HepG2 (cell line): ENCODE results near the gene CHST10. TPM values are rescaled to one million over a fixed set of nuclear protein-coding genes. Genes with fewer than 3 reads are reported as not detected.

ENCODE experiments used
- ATAC-seq: fragments of 200-7000 bp; cut with Tn5 transposase; 3 replicates; pipeline ENCODE4 v1.9.1; 2020; ENCODE audit warnings: mild to moderate bottlenecking, moderate library complexity
- BruUV-seq: library from RNA; stranded (reverse); fragments of 400-500 nt; replicated peaks from 2 replicates; lab custom pipeline; 2021; lab: Mats Ljungman, UMichigan
- CTCF ChIA-PET: fragments of 300-600 bp; formaldehyde crosslinking; extraction: SDS; loops from one replicate; lab custom pipeline; 2021; ENCODE audit warnings: low total read pairs, inconsistent platforms, low intra/inter-chr PET ratio; lab: Yijun Ruan, JAX
- POLR2A ChIA-PET: fragments of 350-600 bp; sonication (Branson Sonifier 250); formaldehyde crosslinking; loops from one replicate; lab custom pipeline; 2020; ENCODE audit warnings: antibody characterized with exemption, inconsistent platforms; lab: Yijun Ruan, JAX
- DNase-seq: peaks from one replicate; pipeline ENCODE4 v3.0.0-alpha.2; 2015; ENCODE audit warnings: low spot score
- FAIRE-seq: peaks from 3 replicates; lab custom pipeline; 2011; peaks lifted over from hg19 to GRCh38; lab: Jason Lieb, UNC
- H2AFZ ChIP-seq: one replicate; pipeline ENCODE4 v1.6.1; 2011; ENCODE audit warnings: low read length, inconsistent platforms
- H3K27ac ChIP-seq: fragments of 300-600 bp; 3 replicates; pipeline ENCODE4 v1.8.0; 2011; ENCODE audit warnings: mixed run types, mild to moderate bottlenecking, mixed read lengths, low read length, inconsistent platforms; ENCODE audit not compliant: insufficient read depth; ENCODE audit errors: extremely low read length
- H3K27me3 ChIP-seq, 2 experiments: fragments of 200-600 bp in 1 of 2; 2 replicates in 1 of 2; 3 replicates in 1 of 2; pipeline versions ENCODE4 v1.6.0 to v1.8.0; 2011; ENCODE audit warnings: low read length in 2 of 2, mild to moderate bottlenecking in 2 of 2, moderate library complexity in 2 of 2, inconsistent platforms in 1 of 2; ENCODE audit not compliant: insufficient read depth in 2 of 2, control insufficient read depth in 1 of 2
- H3K36me3 ChIP-seq, 2 experiments: fragments of 200-600 bp in 1 of 2; replicated peaks in 1 of 2; 2 replicates in 1 of 2; 3 replicates in 1 of 2; pipeline versions ENCODE4 v1.5.1 to v1.8.0; 2011; ENCODE audit warnings: low read length in 2 of 2, inconsistent platforms in 1 of 2; ENCODE audit not compliant: insufficient read depth in 2 of 2, control insufficient read depth in 1 of 2
- H3K4me1 ChIP-seq: 2 replicates; pipeline ENCODE4 v1.5.1; 2012; ENCODE audit warnings: low read length, inconsistent platforms; ENCODE audit not compliant: insufficient read depth
- H3K4me2 ChIP-seq: 2 replicates; pipeline ENCODE4 v1.6.0; 2011; ENCODE audit warnings: low read depth, low read length, inconsistent platforms
- H3K4me3 ChIP-seq, 3 experiments: fragments of 200-600 bp in 1 of 3; sonication (generic), shearing (Covaris generic) in 1 of 3; replicated peaks in 1 of 3; 2 replicates each; pipeline ENCODE4 v1.5.1; 2011 to 2016; ENCODE audit warnings: low read length in 3 of 3, inconsistent platforms in 2 of 3, low read depth in 2 of 3, mild to moderate bottlenecking in 2 of 3, control low read depth in 1 of 3, mixed read lengths in 1 of 3; ENCODE audit not compliant: insufficient read depth in 1 of 3
- H3K79me2 ChIP-seq: one replicate; pipeline ENCODE4 v1.6.1; 2011; ENCODE audit warnings: low read length, inconsistent platforms; ENCODE audit not compliant: insufficient read depth
- H3K9ac ChIP-seq: 2 replicates; pipeline ENCODE4 v1.6.0; 2011; ENCODE audit warnings: mild to moderate bottlenecking, low read depth, low read length, inconsistent platforms; ENCODE audit not compliant: insufficient read depth
- H3K9me3 ChIP-seq: 2 replicates; pipeline ENCODE4 v1.5.1; 2012; ENCODE audit warnings: mild to moderate bottlenecking, low read length
- H4K20me1 ChIP-seq: 2 replicates; pipeline ENCODE4 v1.6.0; 2011; ENCODE audit warnings: inconsistent platforms, mild to moderate bottlenecking, low read length, moderate library complexity; ENCODE audit not compliant: insufficient read depth
- ELF1 ChIP-seq: sonication (generic); formaldehyde crosslinking; IDR thresholded peaks from 2 replicates; pipeline ENCODE4 v1.4.0; 2020; ENCODE audit warnings: missing genetic modification reagents
- ERF ChIP-seq: IDR thresholded peaks from 2 replicates; pipeline ENCODE4 v1.6.1; 2018; ENCODE audit warnings: missing biosample characterization, missing genetic modification reagents
- FOXO1 ChIP-seq: sonication (generic); formaldehyde crosslinking; IDR thresholded peaks from 2 replicates; pipeline ENCODE4 v1.4.0; 2020; ENCODE audit warnings: missing genetic modification reagents
- GFI1 ChIP-seq: sonication (generic); formaldehyde crosslinking; IDR thresholded peaks from 2 replicates; pipeline ENCODE4 v1.5.0; 2020; ENCODE audit warnings: missing genetic modification reagents, mild to moderate bottlenecking, borderline replicate concordance
- MED1 ChIP-seq: sonication (generic); formaldehyde crosslinking; IDR thresholded peaks from 2 replicates; pipeline ENCODE4 v1.4.0; 2020; ENCODE audit warnings: missing genetic modification reagents
- MEF2D ChIP-seq: sonication (generic); formaldehyde crosslinking; IDR thresholded peaks from 2 replicates; pipeline ENCODE4 v1.5.1; 2020; ENCODE audit warnings: mild to moderate bottlenecking, missing genetic modification reagents
- MXD4 ChIP-seq: IDR thresholded peaks from 2 replicates; pipeline ENCODE4 v1.6.1; 2016; ENCODE audit warnings: mild to moderate bottlenecking, missing biosample characterization, missing genetic modification reagents
- MZF1 ChIP-seq: sonication (generic); formaldehyde crosslinking; IDR thresholded peaks from 2 replicates; pipeline ENCODE4 v1.8.1; 2023; ENCODE audit warnings: mild to moderate bottlenecking, missing genetic modification reagents, borderline replicate concordance
- NFIC ChIP-seq: IDR thresholded peaks from 2 replicates; pipeline ENCODE4 v1.6.1; 2012; ENCODE audit warnings: mild to moderate bottlenecking, low read length, inconsistent platforms
- RAD21 ChIP-seq: fragments of 450-650 bp; formaldehyde crosslinking; IDR thresholded peaks from 2 replicates; pipeline ENCODE4 v1.5.0; 2020; ENCODE audit warnings: mild to moderate bottlenecking
- SETDB1 ChIP-seq: sonication (generic); formaldehyde crosslinking; IDR thresholded peaks from 2 replicates; pipeline ENCODE4 v1.5.1; 2020; ENCODE audit warnings: missing genetic modification reagents, mild to moderate bottlenecking, borderline replicate concordance
- SMAD3 ChIP-seq: sonication (generic); formaldehyde crosslinking; IDR thresholded peaks from 2 replicates; pipeline ENCODE4 v1.4.0; 2020; ENCODE audit warnings: missing genetic modification reagents
- SMC3 ChIP-seq: IDR thresholded peaks from 2 replicates; pipeline ENCODE4 v1.6.1; 2011; ENCODE audit warnings: low read length, improper control_type of control experiment
- SNAPC2 ChIP-seq: sonication (generic); formaldehyde crosslinking; IDR thresholded peaks from 2 replicates; pipeline ENCODE4 v1.8.1; 2022; ENCODE audit warnings: mild to moderate bottlenecking, missing genetic modification reagents
- STAG1 ChIP-seq: sonication (generic); formaldehyde crosslinking; IDR thresholded peaks from 2 replicates; pipeline ENCODE4 v1.4.0; 2020; ENCODE audit warnings: missing genetic modification reagents
- XRCC5 ChIP-seq: fragments of 200-400 bp; formaldehyde crosslinking; optimal IDR thresholded peaks from 2 replicates; pipeline ENCODE3; 2017; ENCODE audit warnings: mild to moderate bottlenecking, low read length
- ZBTB1 ChIP-seq: sonication (generic); formaldehyde crosslinking; IDR thresholded peaks from 2 replicates; pipeline ENCODE4 v1.4.0; 2020; ENCODE audit warnings: missing genetic modification reagents, borderline replicate concordance
- ZMYM4 ChIP-seq: sonication (generic); formaldehyde crosslinking; IDR thresholded peaks from 2 replicates; pipeline ENCODE4 v1.8.1; 2023; ENCODE audit warnings: mild to moderate bottlenecking, missing genetic modification reagents
- ZNF124 ChIP-seq: sonication (generic); formaldehyde crosslinking; IDR thresholded peaks from 2 replicates; pipeline ENCODE4 v1.4.0; 2020; ENCODE audit warnings: missing genetic modification reagents
- ZNF205 ChIP-seq: IDR thresholded peaks from 2 replicates; pipeline ENCODE4 v1.6.1; 2018; ENCODE audit warnings: missing biosample characterization, missing genetic modification reagents
- ZNF792 ChIP-seq: IDR thresholded peaks from 2 replicates; pipeline ENCODE4 v1.6.1; 2016
- ZSCAN22 ChIP-seq: sonication (generic); formaldehyde crosslinking; IDR thresholded peaks from 2 replicates; pipeline ENCODE4 v1.4.0; 2020; ENCODE audit warnings: mild to moderate bottlenecking, missing genetic modification reagents
- WGBS: methylation state at CpG from one replicate; pipeline ENCODE4 v1.1.6; 2017; ENCODE audit warnings: low lambda C conversion rate; 5-methylcytosine and 5-hydroxymethylcytosine counted together
- in situ Hi-C: cut with HindIII; loops from 2 replicates; pipeline ENCODE4 v1.10.0; 2017; ENCODE audit warnings: low pct_unique_long_range_greater_than_20kb; ENCODE audit not compliant: extremely low pct_ligation_motif_present
- intact Hi-C: fragments of 100-400 bp; cut with micrococcal nuclease; formaldehyde crosslinking; loops from one replicate; pipeline ENCODE4 v1.10.0; 2022; ENCODE audit not compliant: unreplicated experiment
- polyA plus RNA-seq, 8 experiments: library from polyadenylated mRNA; depleted of rRNA in 3 of 8; stranded (reverse) in 7 of 8; unstranded in 1 of 8; fragments of >200 nt; fragmentation: Illumina TruSeq in 4 of 8; extraction: Trizol in 4 of 8; gene quantifications; 2 replicates each; pipeline versions ENCODE4 v1.2.1 to v1.2.3, GENCODE V29; 2011 to 2016; ENCODE audit warnings: low read depth in 4 of 8, missing spikeins in 1 of 8, mixed read lengths in 1 of 8; ENCODE audit not compliant: insufficient read depth in 1 of 8
- total RNA-seq, 5 experiments: library from RNA; depleted of rRNA; stranded (reverse); fragments of >200 nt; fragmentation: Illumina TruSeq; extraction: Trizol; gene quantifications; 2 replicates each; pipeline ENCODE4 v1.2.3, GENCODE V29; 2016; ENCODE audit warnings: low read depth in 1 of 5
- TF ChIP-seq, protein P1 (sequence below): sonication (generic); formaldehyde crosslinking; IDR thresholded peaks from 2 replicates; pipeline ENCODE4 v1.8.1; 2023; ENCODE audit warnings: mild to moderate bottlenecking, missing genetic modification reagents
- TF ChIP-seq, protein P2 (sequence below): sonication (generic); formaldehyde crosslinking; IDR thresholded peaks from 2 replicates; pipeline ENCODE4 v1.5.0; 2020; ENCODE audit warnings: mild to moderate bottlenecking, missing genetic modification reagents, moderate library complexity
- TF ChIP-seq, protein P3 (sequence below): IDR thresholded peaks from 2 replicates; pipeline ENCODE4 v1.6.1; 2018; ENCODE audit warnings: missing genetic modification reagents

CHST10 gene
- total and polyA plus RNA-seq, 2 of the 13 experiments (the other 11 are each of a cell fraction or from before 2014, with no cell fraction given): 10.5 to 14.2 TPM

DNA sequence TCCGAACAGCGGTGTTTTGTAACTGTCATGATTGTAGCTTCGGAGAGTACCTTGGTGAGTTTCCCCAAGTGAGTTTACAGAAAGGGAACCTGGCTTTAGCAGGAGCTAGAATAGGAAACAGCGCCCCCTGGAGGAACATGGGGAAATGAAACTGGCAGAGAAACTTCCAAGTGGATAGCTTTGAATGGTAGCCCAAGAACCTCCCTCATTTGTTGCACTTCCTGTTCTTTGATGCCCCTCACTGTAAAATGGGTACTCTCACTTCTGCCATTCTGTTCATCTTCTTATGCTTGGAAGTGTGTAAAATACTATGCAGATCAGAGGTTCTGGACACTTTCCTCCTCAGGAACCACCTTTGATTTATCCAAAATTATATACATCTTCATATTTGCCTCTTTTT lies 36.2 kb downstream of the CHST10 start:
- no peak overlapping the region for H3K4me2 ChIP-seq
- no peaks in the 10 kb centered on the region for H3K9me3 ChIP-seq
- H3K4me1 ChIP-seq: no peaks in the 10 kb centered on the region
- peak; percentile 86 for ATAC-seq
- no peaks in the 10 kb centered on the region for H3K36me3 ChIP-seq
- no peaks in the 10 kb centered on the region for H4K20me1 ChIP-seq
- no peak overlapping the region for H3K27ac ChIP-seq
- TF ChIP-seq SMC3: peak; percentile 89
- TF ChIP-seq RAD21 (CRISPR knock-in tag): peak; percentile 62
- TF ChIP-seq SMAD3 (CRISPR knock-in tag): 0 out of 2 replicates have a peak, but pooled peaks have one; percentile 33
- TF ChIP-seq ZNF124 (CRISPR knock-in tag): peak; percentile 21; the same call in 1 of the 2 replicates
- peak; percentile 48; the same call in 1 of the 2 replicates for TF ChIP-seq ERF (CRISPR knock-in tag)
- TF ChIP-seq XRCC5: peak; percentile 32
- TF ChIP-seq MEF2D (CRISPR knock-in tag): 0 out of 2 replicates have a peak, but pooled peaks have one; percentile 23
- TF ChIP-seq, protein P1, sequence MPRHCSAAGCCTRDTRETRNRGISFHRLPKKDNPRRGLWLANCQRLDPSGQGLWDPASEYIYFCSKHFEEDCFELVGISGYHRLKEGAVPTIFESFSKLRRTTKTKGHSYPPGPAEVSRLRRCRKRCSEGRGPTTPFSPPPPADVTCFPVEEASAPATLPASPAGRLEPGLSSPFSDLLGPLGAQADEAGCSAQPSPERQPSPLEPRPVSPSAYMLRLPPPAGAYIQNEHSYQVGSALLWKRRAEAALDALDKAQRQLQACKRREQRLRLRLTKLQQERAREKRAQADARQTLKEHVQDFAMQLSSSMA (CRISPR knock-in tag): peak; percentile 72; the same call in 1 of the 2 replicates
- TF ChIP-seq, protein P2, sequence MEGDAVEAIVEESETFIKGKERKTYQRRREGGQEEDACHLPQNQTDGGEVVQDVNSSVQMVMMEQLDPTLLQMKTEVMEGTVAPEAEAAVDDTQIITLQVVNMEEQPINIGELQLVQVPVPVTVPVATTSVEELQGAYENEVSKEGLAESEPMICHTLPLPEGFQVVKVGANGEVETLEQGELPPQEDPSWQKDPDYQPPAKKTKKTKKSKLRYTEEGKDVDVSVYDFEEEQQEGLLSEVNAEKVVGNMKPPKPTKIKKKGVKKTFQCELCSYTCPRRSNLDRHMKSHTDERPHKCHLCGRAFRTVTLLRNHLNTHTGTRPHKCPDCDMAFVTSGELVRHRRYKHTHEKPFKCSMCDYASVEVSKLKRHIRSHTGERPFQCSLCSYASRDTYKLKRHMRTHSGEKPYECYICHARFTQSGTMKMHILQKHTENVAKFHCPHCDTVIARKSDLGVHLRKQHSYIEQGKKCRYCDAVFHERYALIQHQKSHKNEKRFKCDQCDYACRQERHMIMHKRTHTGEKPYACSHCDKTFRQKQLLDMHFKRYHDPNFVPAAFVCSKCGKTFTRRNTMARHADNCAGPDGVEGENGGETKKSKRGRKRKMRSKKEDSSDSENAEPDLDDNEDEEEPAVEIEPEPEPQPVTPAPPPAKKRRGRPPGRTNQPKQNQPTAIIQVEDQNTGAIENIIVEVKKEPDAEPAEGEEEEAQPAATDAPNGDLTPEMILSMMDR (CRISPR knock-in tag): peak; percentile 88
- no peak for TF ChIP-seq ZMYM4 (CRISPR knock-in tag)
- TF ChIP-seq FOXO1 (CRISPR knock-in tag): 0 out of 2 replicates have a peak, but pooled peaks have one; percentile 12
- no peak for TF ChIP-seq ZNF205
- TF ChIP-seq ELF1 (CRISPR knock-in tag): peak; percentile 30; the same call in 1 of the 2 replicates
- TF ChIP-seq SNAPC2 (CRISPR knock-in tag): no peak
- 0 out of 2 replicates have a peak, but pooled peaks have one; percentile 41 for TF ChIP-seq MZF1 (CRISPR knock-in tag)
- TF ChIP-seq GFI1 (CRISPR knock-in tag): 0 out of 2 replicates have a peak, but pooled peaks have one; percentile 9
- TF ChIP-seq ZBTB1 (CRISPR knock-in tag): no peak
- 0 out of 2 replicates have a peak, but pooled peaks have one; percentile 17 for TF ChIP-seq MXD4 (CRISPR knock-in tag)
- TF ChIP-seq, protein P3, sequence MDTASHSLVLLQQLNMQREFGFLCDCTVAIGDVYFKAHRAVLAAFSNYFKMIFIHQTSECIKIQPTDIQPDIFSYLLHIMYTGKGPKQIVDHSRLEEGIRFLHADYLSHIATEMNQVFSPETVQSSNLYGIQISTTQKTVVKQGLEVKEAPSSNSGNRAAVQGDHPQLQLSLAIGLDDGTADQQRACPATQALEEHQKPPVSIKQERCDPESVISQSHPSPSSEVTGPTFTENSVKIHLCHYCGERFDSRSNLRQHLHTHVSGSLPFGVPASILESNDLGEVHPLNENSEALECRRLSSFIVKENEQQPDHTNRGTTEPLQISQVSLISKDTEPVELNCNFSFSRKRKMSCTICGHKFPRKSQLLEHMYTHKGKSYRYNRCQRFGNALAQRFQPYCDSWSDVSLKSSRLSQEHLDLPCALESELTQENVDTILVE: no peak
- no peak for TF ChIP-seq ZSCAN22 (CRISPR knock-in tag)
- peak; percentile 72 for TF ChIP-seq STAG1 (CRISPR knock-in tag)
- 0 out of 2 replicates have a peak, but pooled peaks have one; percentile 14 for TF ChIP-seq MED1
- TF ChIP-seq SETDB1 (CRISPR knock-in tag): no peak
- 0 out of 2 replicates have a peak, but pooled peaks have one; percentile 20 for TF ChIP-seq ZNF792 (CRISPR knock-in tag)
- no peak for TF ChIP-seq NFIC
- H3K9ac ChIP-seq: no peak overlapping the region
- H3K79me2 ChIP-seq: no peaks in the 10 kb centered on the region
- no peak overlapping the region for H3K4me3 ChIP-seq
- DNase-seq: peak; percentile 67
- intact Hi-C loops (loop anchor here (1.0 kb wide), 1 partner anchor 118 kb away; no protein-coding TSS in a partner anchor), in situ Hi-C loops (loop anchor here (5.0 to 25.0 kb wide), 2 partner anchors 119 to 819 kb away; no protein-coding TSS in a partner anchor)
- H2AFZ ChIP-seq: no peak overlapping the region
- WGBS: 0% methylated on average over 4 of the region's 4 CpGs
- ChIA-PET CTCF (interaction anchor here (4.5 kb wide), 1 partner anchor 119 kb away, joined by 68 read pairs; no protein-coding TSS in a partner anchor), POLR2A (interaction anchor here (0.9 to 1.1 kb wide), 2 partner anchors 36 to 119 kb away, joined by 3 to 5 read pairs; no protein-coding TSS in a partner anchor)
- no TSS peak for BruUV-seq
- peaks cover 0 to 4% of the 10 kb centered on the region in 2 experiments; a peak in 2 of 5 replicates for H3K27me3 ChIP-seq
- peak; percentile 96 for FAIRE-seq
